ENCODE data around the gene EIF5A.
"Not testable (repeated sequence)": the region's sequence is repeated elsewhere in the genome, so short reads cannot be mapped to it uniquely, and the experiment has no call there.

The EIF5A gene

GRCh38 chr17:7332600-7333069, 25.2 kb downstream of the EIF5A start:
- DNase-seq = not testable (repeated sequence)

- DNase-seq = no peak
Observed at GRCh38 chr17:7334938-7335538, 27.6 kb downstream of the EIF5A start.

DNA sequence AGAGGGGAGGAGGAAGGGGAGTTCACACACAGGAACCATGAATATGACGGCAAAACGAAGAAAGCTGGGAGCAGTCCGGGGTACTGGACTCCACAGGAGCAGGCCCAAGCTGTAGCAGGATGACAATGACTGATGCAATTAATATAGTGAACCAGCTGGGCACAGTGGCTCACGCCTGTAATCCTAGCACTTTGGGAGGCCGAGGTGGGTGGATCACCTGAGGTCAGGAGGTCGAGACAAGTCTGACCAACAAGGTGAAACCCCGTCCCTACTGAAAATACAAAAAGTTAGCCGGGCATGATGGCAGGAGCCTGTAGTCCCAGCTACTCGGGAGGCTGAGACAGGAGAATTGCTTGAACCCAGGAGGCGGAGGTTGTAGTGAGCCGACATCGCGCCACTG, 28.3 kb downstream of the EIF5A start:
- DNase-seq = not testable (repeated sequence)

DNA sequence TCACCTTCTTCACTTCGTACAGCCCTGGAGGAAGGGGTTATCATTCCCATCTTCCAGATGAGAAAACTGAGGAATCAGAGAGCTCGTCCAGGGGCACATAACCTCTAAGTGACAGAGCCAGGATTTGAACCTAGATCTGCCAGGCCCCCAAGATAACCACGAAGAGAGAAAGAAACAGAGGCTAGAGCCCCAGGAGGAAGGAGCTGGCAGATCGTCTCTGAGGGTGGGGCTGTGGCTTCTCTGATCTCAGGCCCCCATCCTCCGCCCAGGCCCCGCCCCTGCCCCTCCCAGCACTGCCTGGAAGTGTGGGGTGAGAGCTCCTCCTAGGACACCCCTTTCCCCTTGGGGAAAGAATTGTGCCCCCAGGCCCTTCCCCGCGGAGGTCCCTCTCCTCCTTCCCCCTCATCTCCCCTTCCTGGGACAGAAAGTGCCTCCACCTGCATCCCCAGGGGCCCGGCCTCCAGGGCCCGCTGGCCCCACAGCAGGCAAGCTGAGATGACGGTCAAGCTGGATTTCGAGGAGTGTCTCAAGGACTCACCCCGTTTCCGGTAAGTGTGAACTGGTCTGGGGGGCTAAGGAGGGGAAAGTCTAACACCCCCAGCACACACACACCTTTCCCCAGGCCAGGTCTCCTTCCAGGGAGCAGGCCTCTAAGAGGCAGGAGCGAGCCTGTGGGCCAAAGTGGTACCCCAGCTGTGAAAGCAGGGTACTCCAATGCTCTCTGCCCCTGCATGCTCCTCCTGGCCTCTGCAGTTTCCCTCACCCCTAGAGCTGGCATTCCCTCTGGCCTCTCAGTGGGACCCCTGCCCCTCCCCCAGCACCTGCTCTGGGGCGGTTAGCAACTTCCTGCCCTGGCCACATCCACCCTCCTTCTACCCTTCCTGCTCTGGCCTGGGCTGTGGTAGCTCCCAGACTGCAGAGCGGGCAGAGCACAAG, 29.1 kb downstream of the EIF5A start, which contains the start of gene ACAP1:
Gene ACAP1 (plus strand): TSS at position 290 of the 936 bp plus-strand sequence. CDS start 206 bp downstream, at position 496.
- no peak for DNase-seq

- not testable (repeated sequence) for DNase-seq
Observed at GRCh38 chr17:7337600-7337999, 30.2 kb downstream of the EIF5A start.

GRCh38 chr17:7340179-7340578, 32.8 kb downstream of the EIF5A start:
- no peak for DNase-seq

DNA sequence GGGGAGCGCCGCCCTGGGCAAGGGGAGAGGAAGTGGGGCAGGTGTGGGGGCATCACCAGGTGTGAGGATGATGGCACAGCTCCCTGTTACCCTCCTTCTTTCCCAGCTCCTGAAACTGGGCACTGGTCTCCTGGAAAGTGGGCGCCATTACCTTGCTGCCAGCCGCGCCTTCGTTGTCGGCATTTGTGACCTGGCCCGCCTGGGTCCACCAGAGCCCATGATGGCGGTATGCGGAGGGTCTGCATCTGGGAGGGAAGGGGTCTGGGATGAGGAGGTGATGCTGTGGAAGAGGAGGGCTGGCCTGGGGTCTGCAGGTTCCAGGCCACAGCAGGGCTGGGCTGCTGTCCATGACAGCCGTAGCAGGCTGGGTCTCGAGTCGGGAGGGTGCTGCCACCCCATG, 34.4 kb downstream of the EIF5A start:
- no peak for DNase-seq

- DNase-seq = no peak
Observed at GRCh38 chr17:7343250-7343649, 35.8 kb downstream of the EIF5A start.

GRCh38 chr17:7346761-7347614, 39.6 kb downstream of the EIF5A start:
- DNase-seq = no peak

DNA sequence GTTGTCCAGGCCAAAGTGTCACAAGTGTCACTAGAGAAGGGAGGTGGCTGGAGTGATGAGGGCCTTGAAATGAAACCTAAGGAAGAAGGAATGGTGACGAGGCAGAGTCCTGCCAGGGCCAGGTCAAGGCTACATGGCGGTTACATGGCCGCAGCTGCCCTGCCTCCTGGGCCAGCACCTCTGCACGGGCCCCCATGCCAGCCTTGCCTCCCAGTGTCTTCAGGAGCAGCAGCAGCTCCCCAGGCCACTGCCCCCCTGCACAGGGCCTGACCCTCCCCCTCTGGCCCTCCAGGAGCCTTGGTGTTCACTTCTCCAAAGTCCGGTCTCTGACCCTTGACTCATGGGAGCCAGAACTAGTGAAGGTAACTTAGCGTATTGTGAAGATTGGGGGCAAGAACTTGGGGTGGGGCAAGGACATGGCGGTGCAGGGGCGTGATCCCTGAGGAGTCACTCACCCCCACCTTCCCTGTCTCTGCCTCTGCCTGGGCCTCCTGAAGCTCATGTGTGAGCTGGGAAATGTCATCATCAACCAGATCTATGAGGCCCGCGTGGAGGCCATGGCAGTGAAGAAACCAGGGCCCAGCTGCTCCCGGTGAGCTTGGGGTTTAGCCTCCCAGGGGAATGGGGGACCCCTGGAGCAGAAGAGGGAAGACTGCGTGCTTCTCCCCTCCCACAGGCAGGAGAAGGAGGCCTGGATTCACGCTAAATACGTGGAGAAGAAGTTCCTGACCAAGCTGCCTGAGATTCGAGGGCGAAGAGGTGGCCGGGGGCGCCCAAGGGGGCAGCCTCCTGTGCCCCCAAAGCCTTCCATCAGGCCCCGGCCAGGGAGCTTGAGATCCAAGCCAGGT, 40.4 kb downstream of the EIF5A start:
- DNase-seq = no peak

DNA sequence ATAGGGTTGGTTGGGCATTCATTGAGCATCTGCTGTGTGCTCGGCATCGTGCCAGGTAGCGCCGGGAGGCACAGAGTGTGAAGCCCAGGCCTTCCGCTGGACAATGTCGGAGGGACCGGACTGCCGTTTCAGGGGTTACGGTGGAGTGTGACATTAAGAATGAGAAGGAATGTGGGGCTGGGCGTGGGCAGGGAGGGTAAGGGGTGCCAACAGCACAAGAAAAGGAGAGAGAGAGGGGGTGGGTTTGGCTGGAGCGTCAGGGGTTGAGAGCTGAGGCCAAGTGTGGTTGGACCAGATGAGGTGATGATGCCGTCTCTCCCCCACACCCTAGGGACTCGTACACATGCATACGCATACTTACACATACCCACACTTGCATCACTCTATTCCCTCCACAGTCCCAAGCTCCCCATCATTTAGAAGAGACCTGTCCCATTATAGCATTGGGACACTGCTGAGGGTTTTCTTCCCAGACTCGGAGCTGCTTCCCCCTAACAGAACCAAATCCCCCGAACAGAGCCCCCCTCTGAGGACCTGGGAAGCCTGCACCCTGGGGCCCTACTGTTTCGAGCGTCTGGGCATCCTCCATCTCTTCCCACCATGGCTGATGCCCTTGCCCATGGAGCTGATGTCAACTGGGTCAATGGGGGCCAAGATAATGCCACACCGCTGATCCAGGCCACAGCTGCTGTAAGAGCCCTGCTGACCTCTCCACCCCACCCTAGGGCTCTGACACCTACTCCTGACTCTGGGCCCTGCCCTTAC, 41.2 kb downstream of the EIF5A start:
- DNase-seq = no peak

- no peak for DNase-seq
Observed at GRCh38 chr17:7351665-7352502, 44.5 kb downstream of the EIF5A start, which contains the start of gene KCTD11. Gene KCTD11, plus strand, starts transcription at chr17:7352162.

GRCh38 chr17:7352503-7352889, 45.1 kb downstream of the EIF5A start:
- no peak for DNase-seq

DNA sequence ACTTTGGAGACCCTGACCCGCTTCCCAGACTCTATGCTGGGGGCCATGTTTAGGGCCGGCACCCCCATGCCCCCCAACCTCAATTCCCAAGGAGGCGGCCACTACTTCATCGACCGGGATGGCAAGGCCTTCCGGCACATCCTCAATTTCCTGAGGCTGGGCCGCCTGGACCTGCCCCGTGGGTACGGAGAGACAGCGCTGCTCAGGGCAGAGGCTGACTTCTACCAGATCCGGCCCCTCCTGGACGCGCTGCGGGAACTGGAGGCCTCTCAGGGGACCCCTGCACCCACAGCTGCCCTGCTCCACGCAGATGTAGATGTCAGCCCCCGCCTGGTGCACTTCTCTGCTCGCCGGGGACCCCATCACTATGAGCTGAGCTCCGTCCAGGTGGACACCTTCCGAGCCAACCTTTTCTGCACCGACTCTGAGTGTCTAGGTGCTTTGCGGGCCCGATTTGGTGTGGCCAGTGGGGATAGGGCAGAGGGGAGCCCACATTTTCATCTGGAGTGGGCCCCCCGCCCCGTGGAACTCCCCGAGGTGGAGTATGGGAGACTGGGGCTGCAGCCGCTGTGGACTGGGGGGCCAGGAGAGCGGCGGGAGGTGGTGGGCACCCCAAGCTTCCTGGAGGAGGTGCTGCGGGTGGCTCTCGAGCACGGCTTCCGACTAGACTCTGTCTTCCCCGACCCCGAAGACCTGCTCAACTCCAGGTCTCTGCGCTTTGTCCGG, 45.6 kb downstream of the EIF5A start:
- no peak for DNase-seq

DNA sequence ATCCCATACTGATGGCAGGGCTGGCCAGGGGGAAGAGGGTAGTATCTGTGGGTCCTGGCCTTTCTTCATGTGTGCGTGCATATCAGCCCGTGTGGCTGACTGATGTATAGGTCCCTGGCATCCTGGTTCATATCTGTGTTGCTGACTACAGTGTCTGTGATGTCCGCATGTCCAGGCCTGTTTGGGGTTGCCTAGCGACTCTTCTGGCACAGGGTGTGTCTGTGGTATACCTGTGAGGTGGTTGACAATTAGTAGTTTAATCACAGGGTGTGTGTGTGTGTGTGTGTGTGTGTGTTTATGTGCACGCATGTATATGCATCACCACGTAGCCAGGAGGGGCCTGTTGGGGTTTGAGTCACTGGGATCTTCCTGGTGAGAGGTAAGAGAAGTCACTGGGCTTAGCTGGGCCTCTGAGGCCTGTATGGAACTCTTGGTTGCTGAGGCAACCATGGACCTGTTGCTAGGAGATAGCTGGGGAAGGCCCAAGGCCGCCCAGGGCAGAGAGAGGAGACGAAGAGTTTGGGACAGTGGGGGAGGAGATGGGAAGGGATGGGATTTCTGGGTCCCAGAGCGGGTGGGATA, 46.9 kb downstream of the EIF5A start:
- peak; percentile 69 for DNase-seq

DNA sequence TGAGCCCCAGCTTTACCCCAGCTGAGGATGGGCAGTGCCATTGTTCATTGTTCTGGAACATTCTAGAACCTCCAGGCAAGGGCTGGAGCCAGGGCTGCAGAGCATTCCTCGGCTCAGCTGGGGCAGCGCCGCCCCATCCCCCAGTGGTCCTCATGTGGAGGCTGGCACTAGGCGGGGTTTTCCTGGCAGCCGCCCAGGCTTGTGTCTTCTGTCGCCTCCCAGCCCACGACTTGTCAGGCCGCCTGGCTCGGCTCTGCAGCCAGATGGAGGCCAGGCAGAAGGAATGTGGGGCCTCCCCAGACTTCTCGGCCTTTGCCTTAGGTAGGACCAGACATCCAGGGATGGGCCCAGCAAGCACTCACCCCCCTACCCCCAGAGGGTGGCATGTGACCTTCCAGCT, 47.6 kb downstream of the EIF5A start, which contains the start of gene TMEM95:
Gene TMEM95 (plus strand): TSS at position 104 of the 400 bp plus-strand sequence. CDS start 49 bp downstream, at position 153.
- DNase-seq = no peak

GRCh38 chr17:7355573-7355972, 48.1 kb downstream of the EIF5A start:
- no peak for DNase-seq

DNA sequence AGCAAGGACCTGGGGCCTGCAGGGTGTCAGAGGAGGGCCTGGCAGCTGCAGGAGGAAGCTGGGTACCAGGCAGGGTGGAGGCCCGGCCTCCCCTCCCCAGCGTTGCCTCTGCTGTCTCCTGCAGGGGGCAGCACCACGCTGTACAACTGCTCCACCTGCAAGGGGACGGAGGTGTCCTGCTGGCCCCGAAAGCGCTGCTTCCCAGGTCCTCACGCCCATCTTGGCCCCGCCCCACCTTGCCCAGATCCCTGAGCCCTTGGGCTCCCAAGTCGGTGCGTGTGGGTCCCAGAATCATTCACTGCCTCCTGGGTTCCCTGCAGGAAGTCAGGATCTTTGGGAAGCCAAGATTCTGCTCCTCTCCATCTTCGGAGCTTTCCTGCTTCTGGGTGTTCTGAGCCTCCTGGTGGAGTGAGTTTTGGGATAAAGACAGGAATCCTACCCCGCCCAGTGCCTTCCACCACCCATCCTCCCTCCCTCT, 48.7 kb downstream of the EIF5A start:
- DNase-seq = peak; percentile 49

GRCh38 chr17:7356756-7357155, 49.3 kb downstream of the EIF5A start:
- DNase-seq = no peak

Data from DMS153 (cell line).